Left ventricle myocardium inferior (tissue), 1 donor: ENCODE data around the gene WSB1. TPM values are rescaled to one million over a fixed set of nuclear protein-coding genes. Genes with fewer than 3 reads are reported as not detected.

Experiments used
- DNase-seq: peaks from one replicate; pipeline ENCODE4 v3.0.0-alpha.2; 2020
- H3K27ac ChIP-seq: fragments of 200-600 bp; replicated peaks from 2 replicates; pipeline ENCODE4 v1.8.0; 2021
- H3K27me3 ChIP-seq: fragments of 200-600 bp; 2 replicates; pipeline ENCODE4 v1.8.0; 2021; ENCODE audit warnings: low read depth
- H3K36me3 ChIP-seq: fragments of 200-600 bp; 2 replicates; pipeline ENCODE4 v1.8.0; 2021
- H3K4me1 ChIP-seq: fragments of 200-600 bp; 2 replicates; pipeline ENCODE4 v1.8.0; 2021
- H3K4me3 ChIP-seq: fragments of 200-600 bp; 2 replicates; pipeline ENCODE4 v1.8.0; 2021; ENCODE audit warnings: mild to moderate bottlenecking, moderate library complexity
- H3K9me3 ChIP-seq: fragments of 200-600 bp; replicated peaks from 2 replicates; pipeline ENCODE4 v1.8.0; 2021
- intact Hi-C: fragments of 100-400 bp; cut with micrococcal nuclease; formaldehyde crosslinking; loops from one replicate; pipeline ENCODE4 v1.11.0; 2022
- total RNA-seq: library from RNA; stranded (reverse); fragmentation: NEBNext Ultra II Directional; extraction: Animal tissue kit (Norgen Biotek cat#: 25700); gene quantifications from one replicate; pipeline ENCODE4 v1.2.1, GENCODE V29; 2021
- TF ChIP-seq, protein P1 (sequence below): fragments of 200-600 bp; IDR thresholded peaks from 2 replicates; pipeline ENCODE4 v1.8.0; 2021; ENCODE audit warnings: antibody characterized with exemption, mild to moderate bottlenecking, borderline replicate concordance
- donor health status: DM: no; HTN: yes; CAD: no; lungs with severe emphysema.

The WSB1 gene
- total RNA-seq, 1 donor from 2014 or later = 53.3 TPM

DNA sequence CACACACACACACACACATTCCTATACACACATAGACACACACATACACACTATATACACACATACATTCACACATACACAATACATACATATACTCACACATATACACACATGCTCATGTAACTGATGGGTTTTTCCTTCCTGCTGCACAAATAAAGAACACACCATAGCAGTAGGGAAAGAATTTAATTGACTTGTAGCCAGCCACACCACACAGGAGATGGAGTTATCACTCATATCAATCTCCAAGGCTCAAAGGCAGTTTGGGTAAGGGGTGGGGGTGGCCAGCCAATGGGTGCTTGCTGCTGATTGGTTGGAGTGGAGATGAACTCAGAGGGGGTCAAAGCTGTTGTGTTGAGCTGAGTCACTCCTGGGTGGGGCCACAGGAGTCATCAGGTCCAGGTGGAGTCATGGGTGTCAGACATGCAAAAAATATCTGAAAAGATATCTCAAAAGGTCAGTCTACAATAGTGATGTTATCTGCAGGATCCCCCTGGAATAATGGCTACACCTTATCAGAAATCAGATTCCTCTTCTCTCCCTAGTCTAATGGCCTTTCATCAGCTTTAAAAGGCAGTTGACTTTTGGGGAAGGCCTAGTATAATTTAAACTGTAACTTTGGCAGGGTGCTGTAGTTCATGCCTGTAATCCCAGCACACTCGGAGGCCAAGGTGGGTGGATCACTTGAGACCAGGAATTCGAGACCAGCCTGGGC lies 46.1 kb downstream of the WSB1 start:
- Histone ChIP-seq H3K9me3 (no peaks in the 10 kb centered on the region), H3K36me3 (no peaks in the 10 kb centered on the region), H3K4me3 (no peak overlapping the region), H3K27me3 (no peaks in the 10 kb centered on the region), H3K27ac (no peak overlapping the region), H3K4me1 (peaks cover 46% of the 10 kb centered on the region)
- TF ChIP-seq, protein P1, sequence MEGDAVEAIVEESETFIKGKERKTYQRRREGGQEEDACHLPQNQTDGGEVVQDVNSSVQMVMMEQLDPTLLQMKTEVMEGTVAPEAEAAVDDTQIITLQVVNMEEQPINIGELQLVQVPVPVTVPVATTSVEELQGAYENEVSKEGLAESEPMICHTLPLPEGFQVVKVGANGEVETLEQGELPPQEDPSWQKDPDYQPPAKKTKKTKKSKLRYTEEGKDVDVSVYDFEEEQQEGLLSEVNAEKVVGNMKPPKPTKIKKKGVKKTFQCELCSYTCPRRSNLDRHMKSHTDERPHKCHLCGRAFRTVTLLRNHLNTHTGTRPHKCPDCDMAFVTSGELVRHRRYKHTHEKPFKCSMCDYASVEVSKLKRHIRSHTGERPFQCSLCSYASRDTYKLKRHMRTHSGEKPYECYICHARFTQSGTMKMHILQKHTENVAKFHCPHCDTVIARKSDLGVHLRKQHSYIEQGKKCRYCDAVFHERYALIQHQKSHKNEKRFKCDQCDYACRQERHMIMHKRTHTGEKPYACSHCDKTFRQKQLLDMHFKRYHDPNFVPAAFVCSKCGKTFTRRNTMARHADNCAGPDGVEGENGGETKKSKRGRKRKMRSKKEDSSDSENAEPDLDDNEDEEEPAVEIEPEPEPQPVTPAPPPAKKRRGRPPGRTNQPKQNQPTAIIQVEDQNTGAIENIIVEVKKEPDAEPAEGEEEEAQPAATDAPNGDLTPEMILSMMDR = no peak
- intact Hi-C loops = no loop called here
- DNase-seq = no peak

DNA sequence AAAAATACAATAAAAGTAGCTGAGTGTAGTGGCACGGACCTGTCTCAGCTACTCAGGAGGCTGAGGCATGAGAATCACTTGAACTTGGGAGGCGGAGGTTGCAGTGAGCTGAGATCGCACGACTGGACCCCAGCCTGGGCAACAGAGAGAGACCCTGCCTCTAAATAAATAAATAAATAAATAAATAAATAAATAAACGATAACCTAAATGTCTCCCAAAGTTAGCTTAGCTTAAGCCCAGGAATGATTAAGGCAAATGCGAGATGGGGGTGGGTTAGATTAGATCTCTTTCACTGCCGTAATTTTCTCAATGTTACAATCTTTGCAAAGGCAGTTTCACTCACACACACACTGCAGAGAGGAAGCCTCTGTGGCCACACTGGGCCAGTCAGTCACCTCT lies 46.7 kb downstream of the WSB1 start:
- Histone ChIP-seq H3K4me3 (no peak overlapping the region), H3K4me1 (peaks cover 46% of the 10 kb centered on the region), H3K9me3 (no peaks in the 10 kb centered on the region), H3K27me3 (no peaks in the 10 kb centered on the region), H3K27ac (peak overlapping the region; percentile 58), H3K36me3 (no peaks in the 10 kb centered on the region)
- TF ChIP-seq, protein P1 = no peak
- intact Hi-C loops = no loop called here
- no peak for DNase-seq

DNA sequence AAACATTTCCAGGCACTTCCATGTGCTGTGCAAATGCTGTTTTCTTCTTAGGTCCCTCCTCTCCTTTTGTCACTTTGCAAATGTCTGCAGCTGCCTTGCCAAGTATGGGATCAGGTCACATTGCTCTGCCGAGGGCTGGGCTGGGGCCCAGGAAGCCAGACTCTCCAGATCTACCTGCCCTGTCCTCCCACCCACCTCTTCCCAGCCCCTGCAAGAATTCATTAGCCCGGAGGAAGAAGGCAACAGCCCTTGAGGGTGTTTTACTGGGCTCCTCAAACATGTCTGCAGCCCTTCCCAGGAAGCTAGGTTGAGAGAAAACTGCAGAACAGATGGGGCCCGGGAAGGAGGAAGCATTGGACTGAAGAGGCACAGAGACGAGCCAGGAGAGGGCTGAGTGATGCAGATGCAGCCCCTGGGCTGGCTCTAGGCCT lies 47.1 kb downstream of the WSB1 start:
- H3K36me3 ChIP-seq = no peaks in the 10 kb centered on the region
- peaks cover 46% of the 10 kb centered on the region for H3K4me1 ChIP-seq
- H3K9me3 ChIP-seq = no peaks in the 10 kb centered on the region
- H3K4me3 ChIP-seq = no peak overlapping the region
- DNase-seq = no peak
- TF ChIP-seq, protein P1 = no peak
- intact Hi-C loops = no loop called here
- H3K27me3 ChIP-seq = no peaks in the 10 kb centered on the region
- peak overlapping the region; percentile 58 for H3K27ac ChIP-seq

DNA sequence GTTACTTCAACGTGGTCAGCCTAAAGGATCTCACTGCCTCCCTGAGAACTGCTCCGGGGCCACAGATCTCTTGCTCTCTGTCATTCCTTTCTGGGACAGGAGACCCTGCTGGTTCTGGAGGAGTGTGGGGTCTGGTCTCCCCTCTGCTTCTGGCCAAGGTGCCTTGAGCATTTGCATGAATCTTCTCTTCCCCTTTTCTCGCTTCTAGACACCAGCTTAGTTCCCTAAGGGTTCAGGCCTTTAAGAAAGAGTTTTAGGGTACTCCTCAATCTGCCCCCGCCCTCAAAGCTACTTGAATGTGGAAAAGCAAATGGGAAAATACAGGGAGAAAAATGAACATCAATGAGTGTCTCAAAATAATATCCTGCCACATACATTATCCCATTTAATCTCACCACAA lies 48.1 kb downstream of the WSB1 start:
- TF ChIP-seq, protein P1 = no peak
- peaks cover 46% of the 10 kb centered on the region for H3K4me1 ChIP-seq
- no peak overlapping the region for H3K27ac ChIP-seq
- DNase-seq = no peak
- H3K4me3 ChIP-seq = no peak overlapping the region
- H3K27me3 ChIP-seq = no peaks in the 10 kb centered on the region
- H3K9me3 ChIP-seq = no peaks in the 10 kb centered on the region
- no peaks in the 10 kb centered on the region for H3K36me3 ChIP-seq
- intact Hi-C loops = no loop called here

DNA sequence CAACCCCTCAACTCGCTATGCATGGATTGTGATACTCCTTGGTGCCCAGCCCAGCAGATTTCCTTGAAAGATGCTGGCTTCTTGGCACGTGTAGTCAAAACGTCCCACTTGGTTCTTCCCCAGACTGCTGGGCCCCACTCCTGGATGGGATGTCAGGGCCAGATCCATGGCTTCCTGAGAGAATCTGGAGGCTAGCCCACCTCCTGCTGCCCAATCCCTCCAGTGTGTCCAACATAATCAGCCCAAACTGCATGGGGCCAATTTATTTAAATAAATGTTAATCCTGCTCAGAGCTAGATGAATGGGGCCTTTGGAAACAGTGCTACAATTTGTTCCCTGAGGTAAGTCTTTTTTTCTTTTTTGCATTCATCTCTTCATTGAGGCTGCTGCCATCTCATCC lies 49.4 kb downstream of the WSB1 start:
- intact Hi-C loops = no loop called here
- Histone ChIP-seq H3K9me3 (no peaks in the 10 kb centered on the region), H3K4me1 (peaks cover 52% of the 10 kb centered on the region), H3K27me3 (no peaks in the 10 kb centered on the region), H3K4me3 (no peak overlapping the region), H3K36me3 (no peaks in the 10 kb centered on the region), H3K27ac (peak overlapping the region; percentile 61)
- no peak for DNase-seq
- TF ChIP-seq, protein P1 = no peak
